Mucosa of descending colon (tissue), 3 donors: ENCODE measurements around the gene LCE2B. TPM values are rescaled to one million over a fixed set of nuclear protein-coding genes. Genes with fewer than 3 reads are reported as not detected.

Source experiments
- ATAC-seq: fragments of 200-7000 bp; cut with Tn5 transposase; one replicate; pipeline ENCODE4 v1.9.1; 2020; ENCODE audit warnings: mild to moderate bottlenecking, moderate library complexity
- DNase-seq, 3 donors: peaks; one replicate each; pipeline ENCODE4 v3.0.0-alpha.2; 2020
- H3K36me3 ChIP-seq: fragments of 200-600 bp; one replicate; pipeline ENCODE4 v1.8.0; 2021; ENCODE audit warnings: low read depth, mild to moderate bottlenecking
- H3K4me1 ChIP-seq: fragments of 200-600 bp; one replicate; pipeline ENCODE4 v1.8.0; 2021; ENCODE audit warnings: low read depth, mild to moderate bottlenecking
- H3K4me3 ChIP-seq: fragments of 200-600 bp; one replicate; pipeline ENCODE4 v1.8.0; 2021; ENCODE audit warnings: mild to moderate bottlenecking
- H3K9me3 ChIP-seq: fragments of 200-600 bp; one replicate; pipeline ENCODE4 v1.8.0; 2021; ENCODE audit warnings: mild to moderate bottlenecking
- CTCF ChIP-seq: fragments of 200-600 bp; IDR thresholded peaks from one replicate; pipeline ENCODE4 v1.8.0; 2022; ENCODE audit warnings: antibody characterized with exemption, mild to moderate bottlenecking
- intact Hi-C, 2 donors: fragments of 100-400 bp; cut with DNase I in 1 of 2; cut with micrococcal nuclease in 1 of 2; formaldehyde crosslinking; loops; one replicate each; pipeline versions ENCODE4 v1.11.0 to v1.11.1; 2022; cut with DNase I, micrococcal nuclease
- total RNA-seq, 3 donors: library from RNA; stranded (reverse); fragmentation: NEBNext Ultra II Directional in 2 of 3; extraction: Animal tissue kit (Norgen Biotek cat#: 25700) in 2 of 3; gene quantifications; one replicate each; pipeline versions ENCODE4 v1.2.1 to v1.2.4, GENCODE V29; 2021 to 2023
- donor health status: DM: no; HTN: no; CAD: no; lungs with moderate emphysema.
- donor health status: DM: no; HTN: no; CAD: no.
- donor health status: DM: no; HTN: yes; CAD: no.

Gene LCE2B
- total RNA-seq, 3 donors from 2014 or later, result not detected

GRCh38 chr1:152699746-152700145 lies 13.8 kb downstream of the LCE2B start:
- intact Hi-C loops, result no loop called here
- Histone ChIP-seq H3K36me3 (no peaks in the 10 kb centered on the region), H3K4me3 (no peak overlapping the region), H3K4me1 (no peaks in the 10 kb centered on the region), H3K9me3 (no peaks in the 10 kb centered on the region)
- no peak for DNase-seq
- TF ChIP-seq CTCF, result no peak
- ATAC-seq, result no peak

- H3K4me3 ChIP-seq, result no peak within 1 kb of the TSS
- H3K9me3 ChIP-seq, result no peaks in the 10 kb centered on the region
- intact Hi-C loops, result no loop called here
- no peak for ATAC-seq
- H3K4me1 ChIP-seq, result no peaks in the 10 kb centered on the region
- H3K36me3 ChIP-seq, result no peaks in the 10 kb centered on the region
- TF ChIP-seq CTCF, result no peak
- no peak for DNase-seq
These were observed 21.9 kb downstream of the LCE2B start, which contains the start of gene LCE4A for GRCh38 chr1:152707860-152708259. TSS of gene LCE4A (plus strand) at chr1:152708160. CDS start at chr1:152709076, 916 bp downstream.

GRCh38 chr1:152718238-152718637 lies 32.3 kb downstream of the LCE2B start:
- ATAC-seq (no peak), DNase-seq (no peak)
- Histone ChIP-seq H3K4me1 (no peaks in the 10 kb centered on the region), H3K4me3 (no peak overlapping the region), H3K36me3 (no peaks in the 10 kb centered on the region), H3K9me3 (peaks cover 2% of the 10 kb centered on the region)
- no peak for TF ChIP-seq CTCF
- intact Hi-C loops, result no loop called here

- no peak for ATAC-seq
- TF ChIP-seq CTCF, result no peak
These were observed 39.3 kb downstream of the LCE2B start for GRCh38 chr1:152725261-152725660.

GRCh38 chr1:152728986-152729385 lies 43.1 kb downstream of the LCE2B start:
- TF ChIP-seq CTCF, result no peak
- Histone ChIP-seq H3K9me3 (no peaks in the 10 kb centered on the region), H3K36me3 (no peaks in the 10 kb centered on the region), H3K4me3 (no peak overlapping the region), H3K4me1 (no peaks in the 10 kb centered on the region)
- no peak for ATAC-seq
- intact Hi-C loops, result no loop called here
- DNase-seq, result no peak

More at GRCh38 chr1:152725261-152725660, 39.3 kb downstream of the LCE2B start:
- intact Hi-C loops, result no loop called here
- no peaks in the 10 kb centered on the region for H3K9me3 ChIP-seq
- H3K36me3 ChIP-seq, result no peaks in the 10 kb centered on the region
- H3K4me1 ChIP-seq, result no peaks in the 10 kb centered on the region
- H3K4me3 ChIP-seq, result no peak overlapping the region
- DNase-seq, result no peak

- Histone ChIP-seq H3K9me3 (no peaks in the 10 kb centered on the region), H3K4me1 (no peaks in the 10 kb centered on the region), H3K36me3 (no peaks in the 10 kb centered on the region), H3K4me3 (no peak overlapping the region)
- no peak for ATAC-seq
- DNase-seq, result no peak
- no peak for TF ChIP-seq CTCF
- intact Hi-C loops, result no loop called here
These were observed 49.7 kb downstream of the LCE2B start for GRCh38 chr1:152735648-152736047.
